Stimulated activated CD4-positive, alpha-beta T cell treated with anti-CD3 and anti-CD28 coated beads, Interleukin-1b, Interleukin-23, amount 100 ng/mL, for 24 hours (primary cell): Measurements from ENCODE around the gene COL9A3.
"Not testable (repeated sequence)": the region's sequence is repeated elsewhere in the genome, so short reads cannot be mapped to it uniquely, and the experiment has no call there.

Experiments used
- DNase-seq, 4 experiments: peaks; one replicate each; pipeline ENCODE4 v3.0.0-alpha.2; 2020; ENCODE audit warnings: low read depth in 4 of 4, low spot score in 1 of 4

Gene COL9A3

GRCh38 chr20:62832951-62833391 lies 16.1 kb downstream of the COL9A3 start:
- no peak for DNase-seq

- no peak for DNase-seq
These were observed 18.3 kb downstream of the COL9A3 start for GRCh38 chr20:62834967-62835730.

- no peak for DNase-seq
These were observed 19.3 kb downstream of the COL9A3 start for GRCh38 chr20:62835931-62836861.

- no peak for DNase-seq
These were observed 20.2 kb downstream of the COL9A3 start for GRCh38 chr20:62836967-62837490.

- DNase-seq, result no peak
These were observed 20.9 kb downstream of the COL9A3 start for GRCh38 chr20:62837790-62838127.

GRCh38 chr20:62838128-62838891 lies 21.5 kb downstream of the COL9A3 start:
- no peak for DNase-seq

- no peak for DNase-seq
These were observed 22.4 kb downstream of the COL9A3 start for GRCh38 chr20:62839261-62839660.

GRCh38 chr20:62839816-62840215 lies 23.0 kb downstream of the COL9A3 start:
- DNase-seq, result no peak

GRCh38 chr20:62840244-62841197 lies 23.7 kb downstream of the COL9A3 start:
- no peak for DNase-seq

GRCh38 chr20:62841705-62842212 lies 24.9 kb downstream of the COL9A3 start:
- no peak for DNase-seq

GRCh38 chr20:62843656-62844055 lies 26.8 kb downstream of the COL9A3 start:
- DNase-seq, result no peak

- no peak for DNase-seq
These were observed 27.3 kb downstream of the COL9A3 start for GRCh38 chr20:62844182-62844581.

- no peak for DNase-seq
These were observed 28.7 kb downstream of the COL9A3 start for GRCh38 chr20:62845416-62846160.

- DNase-seq, result no peak
These were observed 29.5 kb downstream of the COL9A3 start for GRCh38 chr20:62846166-62846890.

GRCh38 chr20:62848917-62849316 lies 32.1 kb downstream of the COL9A3 start:
- not testable (repeated sequence) for DNase-seq

- no peak for DNase-seq
These were observed 32.6 kb downstream of the COL9A3 start for GRCh38 chr20:62849431-62849830.

- no peak for DNase-seq
These were observed 33.6 kb downstream of the COL9A3 start for GRCh38 chr20:62850333-62850974.

GRCh38 chr20:62852196-62852595 lies 35.3 kb downstream of the COL9A3 start:
- DNase-seq, result no peak
